ENCODE results near the gene CPEB3. TPM values are rescaled to one million over a fixed set of nuclear protein-coding genes. Genes with fewer than 3 reads are reported as not detected.

The CPEB3 gene
- total and polyA plus RNA-seq, 9 of the 15 experiments (the other 6 are each of a cell fraction or from before 2014, with no cell fraction given): 0.15 to 1.2 (median 0.51) TPM

DNA sequence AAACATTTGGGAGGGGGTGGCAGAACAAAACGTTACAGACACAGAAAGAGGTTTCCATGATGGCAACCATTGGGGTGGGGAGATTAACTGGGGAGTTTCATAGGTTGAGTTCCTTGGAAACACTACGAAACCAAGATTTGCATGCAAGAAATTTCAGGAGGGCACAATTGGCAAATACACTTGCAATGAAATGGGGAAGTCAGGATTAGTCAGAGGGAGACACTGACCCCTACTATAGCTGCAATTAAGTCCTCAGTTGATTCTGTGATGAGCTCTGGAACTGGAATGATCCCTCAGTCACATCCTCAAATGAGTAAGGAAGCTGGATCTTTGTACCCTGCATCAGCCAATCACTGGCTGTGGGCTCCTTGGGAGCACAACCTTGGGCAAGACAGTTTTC, 22.1 kb downstream of the CPEB3 start:
- Histone ChIP-seq H3K79me2 (ENCODE audit: control insufficient read depth, insufficient read depth, low read length) (no peaks in the 10 kb centered on the region), H3K27ac (ENCODE audit: extremely low read depth, low read depth, low read length) (no peak overlapping the region), H3K9me3 (replicated peaks; ENCODE audit: control insufficient read depth, insufficient read depth, low read depth, low read length) (no peaks in the 10 kb centered on the region), H3K9ac (ENCODE audit: insufficient read depth in 1 of 2, low read depth in 2 of 2, low read length in 2 of 2) (no peak overlapping the region), H3K4me1 (replicated peaks in 1 of 2; ENCODE audit: control insufficient read depth in 2 of 2, insufficient read depth in 2 of 2, low read length in 2 of 2) (no peaks in the 10 kb centered on the region), H3K27me3 (ENCODE audit: control insufficient read depth in 2 of 2, insufficient read depth in 2 of 2, low read length in 2 of 2) (no peaks in the 10 kb centered on the region), H3K4me3 (no peak overlapping the region), H2AFZ (ENCODE audit: low read depth, low read length) (no peak overlapping the region), H3K4me2 (ENCODE audit: insufficient read depth, low read length) (no peak overlapping the region), H3K9me1 (ENCODE audit: control insufficient read depth, insufficient read depth, low read length) (no peaks in the 10 kb centered on the region), H4K20me1 (replicated peaks; ENCODE audit: control insufficient read depth, insufficient read depth, low read length) (no peaks in the 10 kb centered on the region), H3K36me3 (ENCODE audit: control insufficient read depth, insufficient read depth, low read length) (no peaks in the 10 kb centered on the region)
- no TSS peak for BruUV-seq (replicated peaks)
- no peak for ATAC-seq
- intact Hi-C loops (cut with micrococcal nuclease): no loop called here
- in situ Hi-C loops (cut with MboI): no loop called here
- no peak for FAIRE-seq
- ChIA-PET CTCF (ENCODE audit: low intra/inter-chr PET ratio) (interaction anchor here (0.7 kb wide), 1 partner anchor 169 kb away, joined by 3 read pairs; no protein-coding TSS in a partner anchor), POLR2A (no interaction called here)
- 30% methylated on average over 2 of the region's 2 CpGs for WGBS (ENCODE audit: insufficient coverage, low coverage, missing lambda C conversion rate)
- no peak for TF ChIP-seq TARDBP (IDR thresholded peaks at IDR 0.05)
- no peak for TF ChIP-seq CEBPB (tag; IDR thresholded peaks at IDR 0.05)
- TF ChIP-seq U2AF2 (optimal IDR thresholded peaks at IDR 0.05; ENCODE audit: low read depth, low read length): no peak
- no peak for TF ChIP-seq BCL6 (CRISPR knock-in tag; IDR thresholded peaks at IDR 0.05)
- TF ChIP-seq, protein P1, sequence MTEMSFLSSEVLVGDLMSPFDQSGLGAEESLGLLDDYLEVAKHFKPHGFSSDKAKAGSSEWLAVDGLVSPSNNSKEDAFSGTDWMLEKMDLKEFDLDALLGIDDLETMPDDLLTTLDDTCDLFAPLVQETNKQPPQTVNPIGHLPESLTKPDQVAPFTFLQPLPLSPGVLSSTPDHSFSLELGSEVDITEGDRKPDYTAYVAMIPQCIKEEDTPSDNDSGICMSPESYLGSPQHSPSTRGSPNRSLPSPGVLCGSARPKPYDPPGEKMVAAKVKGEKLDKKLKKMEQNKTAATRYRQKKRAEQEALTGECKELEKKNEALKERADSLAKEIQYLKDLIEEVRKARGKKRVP (CRISPR knock-in tag; IDR thresholded peaks at IDR 0.05): no peak
- DNase-seq (ENCODE audit: extremely low read depth in 1 of 4, low spot score in 3 of 4): no peak

DNA sequence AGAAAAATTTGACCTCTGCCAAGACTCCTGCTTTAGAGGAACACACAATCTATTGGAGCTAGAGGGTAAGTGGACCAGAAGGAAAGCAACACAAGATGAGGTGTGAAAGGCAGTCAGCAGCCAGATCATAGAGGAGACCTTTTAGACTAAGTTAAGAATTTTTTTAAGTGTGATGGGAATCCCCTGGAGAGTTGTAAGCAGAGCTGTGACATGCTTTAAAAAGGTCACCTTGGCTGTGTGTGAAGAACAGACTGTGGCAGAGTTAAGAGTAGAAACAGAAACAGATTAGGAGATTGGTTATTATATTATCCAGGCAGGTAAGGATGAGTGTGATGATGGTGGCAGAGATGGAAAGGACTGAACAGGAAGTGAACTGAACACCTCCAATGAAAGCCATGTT, 23.5 kb downstream of the CPEB3 start:
- H3K4me1 ChIP-seq (replicated peaks in 1 of 2; ENCODE audit: control insufficient read depth in 2 of 2, insufficient read depth in 2 of 2, low read length in 2 of 2): no peaks in the 10 kb centered on the region
- CTCF ChIA-PET (ENCODE audit: low intra/inter-chr PET ratio): interaction anchor here (0.6 kb wide), 1 partner anchor 191 kb away, joined by 5 read pairs; no protein-coding TSS in a partner anchor
- no peaks in the 10 kb centered on the region for H3K36me3 ChIP-seq (ENCODE audit: control insufficient read depth, insufficient read depth, low read length)
- no peak overlapping the region for H2AFZ ChIP-seq (ENCODE audit: low read depth, low read length)
- H3K4me3 ChIP-seq: no peak overlapping the region
- no peaks in the 10 kb centered on the region for H3K9me1 ChIP-seq (ENCODE audit: control insufficient read depth, insufficient read depth, low read length)
- ATAC-seq (no peak), DNase-seq (ENCODE audit: extremely low read depth in 1 of 4, low spot score in 3 of 4) (no peak), FAIRE-seq (no peak)
- in situ Hi-C loops (cut with MboI): no loop called here
- H3K9me3 ChIP-seq (replicated peaks; ENCODE audit: control insufficient read depth, insufficient read depth, low read depth, low read length): no peaks in the 10 kb centered on the region
- no peak overlapping the region for H3K9ac ChIP-seq (ENCODE audit: insufficient read depth in 1 of 2, low read depth in 2 of 2, low read length in 2 of 2)
- H4K20me1 ChIP-seq (replicated peaks; ENCODE audit: control insufficient read depth, insufficient read depth, low read length): no peaks in the 10 kb centered on the region
- intact Hi-C loops (cut with micrococcal nuclease): no loop called here
- H3K27ac ChIP-seq (ENCODE audit: extremely low read depth, low read depth, low read length): no peak overlapping the region
- BruUV-seq (replicated peaks): no TSS peak
- POLR2A ChIA-PET: no interaction called here
- no peak overlapping the region for H3K4me2 ChIP-seq (ENCODE audit: insufficient read depth, low read length)
- TF ChIP-seq, protein P2, sequence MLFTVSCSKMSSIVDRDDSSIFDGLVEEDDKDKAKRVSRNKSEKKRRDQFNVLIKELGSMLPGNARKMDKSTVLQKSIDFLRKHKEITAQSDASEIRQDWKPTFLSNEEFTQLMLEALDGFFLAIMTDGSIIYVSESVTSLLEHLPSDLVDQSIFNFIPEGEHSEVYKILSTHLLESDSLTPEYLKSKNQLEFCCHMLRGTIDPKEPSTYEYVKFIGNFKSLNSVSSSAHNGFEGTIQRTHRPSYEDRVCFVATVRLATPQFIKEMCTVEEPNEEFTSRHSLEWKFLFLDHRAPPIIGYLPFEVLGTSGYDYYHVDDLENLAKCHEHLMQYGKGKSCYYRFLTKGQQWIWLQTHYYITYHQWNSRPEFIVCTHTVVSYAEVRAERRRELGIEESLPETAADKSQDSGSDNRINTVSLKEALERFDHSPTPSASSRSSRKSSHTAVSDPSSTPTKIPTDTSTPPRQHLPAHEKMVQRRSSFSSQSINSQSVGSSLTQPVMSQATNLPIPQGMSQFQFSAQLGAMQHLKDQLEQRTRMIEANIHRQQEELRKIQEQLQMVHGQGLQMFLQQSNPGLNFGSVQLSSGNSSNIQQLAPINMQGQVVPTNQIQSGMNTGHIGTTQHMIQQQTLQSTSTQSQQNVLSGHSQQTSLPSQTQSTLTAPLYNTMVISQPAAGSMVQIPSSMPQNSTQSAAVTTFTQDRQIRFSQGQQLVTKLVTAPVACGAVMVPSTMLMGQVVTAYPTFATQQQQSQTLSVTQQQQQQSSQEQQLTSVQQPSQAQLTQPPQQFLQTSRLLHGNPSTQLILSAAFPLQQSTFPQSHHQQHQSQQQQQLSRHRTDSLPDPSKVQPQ (CRISPR knock-in tag; IDR thresholded peaks at IDR 0.05; ENCODE audit: borderline replicate concordance): no peak
- TF ChIP-seq ZNF217 (CRISPR knock-in tag; IDR thresholded peaks at IDR 0.05) (no peak), ZNF445 (CRISPR knock-in tag; IDR thresholded peaks at IDR 0.05; ENCODE audit: low read depth) (no peak)
- TF ChIP-seq, protein P3, sequence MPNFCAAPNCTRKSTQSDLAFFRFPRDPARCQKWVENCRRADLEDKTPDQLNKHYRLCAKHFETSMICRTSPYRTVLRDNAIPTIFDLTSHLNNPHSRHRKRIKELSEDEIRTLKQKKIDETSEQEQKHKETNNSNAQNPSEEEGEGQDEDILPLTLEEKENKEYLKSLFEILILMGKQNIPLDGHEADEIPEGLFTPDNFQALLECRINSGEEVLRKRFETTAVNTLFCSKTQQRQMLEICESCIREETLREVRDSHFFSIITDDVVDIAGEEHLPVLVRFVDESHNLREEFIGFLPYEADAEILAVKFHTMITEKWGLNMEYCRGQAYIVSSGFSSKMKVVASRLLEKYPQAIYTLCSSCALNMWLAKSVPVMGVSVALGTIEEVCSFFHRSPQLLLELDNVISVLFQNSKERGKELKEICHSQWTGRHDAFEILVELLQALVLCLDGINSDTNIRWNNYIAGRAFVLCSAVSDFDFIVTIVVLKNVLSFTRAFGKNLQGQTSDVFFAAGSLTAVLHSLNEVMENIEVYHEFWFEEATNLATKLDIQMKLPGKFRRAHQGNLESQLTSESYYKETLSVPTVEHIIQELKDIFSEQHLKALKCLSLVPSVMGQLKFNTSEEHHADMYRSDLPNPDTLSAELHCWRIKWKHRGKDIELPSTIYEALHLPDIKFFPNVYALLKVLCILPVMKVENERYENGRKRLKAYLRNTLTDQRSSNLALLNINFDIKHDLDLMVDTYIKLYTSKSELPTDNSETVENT (CRISPR knock-in tag; IDR thresholded peaks at IDR 0.05): no peak
- no peaks in the 10 kb centered on the region for H3K79me2 ChIP-seq (ENCODE audit: control insufficient read depth, insufficient read depth, low read length)
- no peaks in the 10 kb centered on the region for H3K27me3 ChIP-seq (ENCODE audit: control insufficient read depth in 2 of 2, insufficient read depth in 2 of 2, low read length in 2 of 2)

Measured in K562 (cell line).